Measurements from ENCODE around the gene RHBG.

Gene RHBG

DNA sequence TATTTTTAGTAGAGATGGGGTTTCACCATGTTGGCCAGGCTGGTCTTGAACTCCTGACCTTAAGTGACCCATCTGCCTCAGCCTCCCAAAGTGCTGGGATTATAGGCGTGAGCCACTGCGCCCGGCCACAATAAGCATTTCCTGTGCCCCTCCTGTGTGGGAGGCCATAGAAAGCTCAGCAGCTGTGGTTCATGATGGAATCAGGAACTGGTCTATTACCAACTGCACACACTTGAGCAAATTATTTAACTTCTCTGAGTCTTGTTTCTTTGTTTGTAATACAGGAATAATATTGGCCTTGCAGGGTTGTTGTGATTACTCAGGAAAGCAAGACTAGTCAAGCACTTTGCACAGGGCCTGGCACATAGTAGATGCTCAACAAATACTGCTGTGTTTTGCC lies 15.0 kb downstream of the RHBG start:
- TF ChIP-seq, protein P1, sequence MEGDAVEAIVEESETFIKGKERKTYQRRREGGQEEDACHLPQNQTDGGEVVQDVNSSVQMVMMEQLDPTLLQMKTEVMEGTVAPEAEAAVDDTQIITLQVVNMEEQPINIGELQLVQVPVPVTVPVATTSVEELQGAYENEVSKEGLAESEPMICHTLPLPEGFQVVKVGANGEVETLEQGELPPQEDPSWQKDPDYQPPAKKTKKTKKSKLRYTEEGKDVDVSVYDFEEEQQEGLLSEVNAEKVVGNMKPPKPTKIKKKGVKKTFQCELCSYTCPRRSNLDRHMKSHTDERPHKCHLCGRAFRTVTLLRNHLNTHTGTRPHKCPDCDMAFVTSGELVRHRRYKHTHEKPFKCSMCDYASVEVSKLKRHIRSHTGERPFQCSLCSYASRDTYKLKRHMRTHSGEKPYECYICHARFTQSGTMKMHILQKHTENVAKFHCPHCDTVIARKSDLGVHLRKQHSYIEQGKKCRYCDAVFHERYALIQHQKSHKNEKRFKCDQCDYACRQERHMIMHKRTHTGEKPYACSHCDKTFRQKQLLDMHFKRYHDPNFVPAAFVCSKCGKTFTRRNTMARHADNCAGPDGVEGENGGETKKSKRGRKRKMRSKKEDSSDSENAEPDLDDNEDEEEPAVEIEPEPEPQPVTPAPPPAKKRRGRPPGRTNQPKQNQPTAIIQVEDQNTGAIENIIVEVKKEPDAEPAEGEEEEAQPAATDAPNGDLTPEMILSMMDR (IDR thresholded peaks at IDR 0.05), result no peak
- TF ChIP-seq ZFX (IDR thresholded peaks at IDR 0.05; ENCODE audit: borderline replicate concordance), result no peak
- H3K27ac ChIP-seq, result no peak overlapping the region

GRCh38 chr1:156384658-156385057 lies 15.6 kb downstream of the RHBG start:
- TF ChIP-seq, protein P1 (IDR thresholded peaks at IDR 0.05), result no peak
- no peak for TF ChIP-seq ZFX (IDR thresholded peaks at IDR 0.05; ENCODE audit: borderline replicate concordance)
- H3K27ac ChIP-seq, result no peak overlapping the region

DNA sequence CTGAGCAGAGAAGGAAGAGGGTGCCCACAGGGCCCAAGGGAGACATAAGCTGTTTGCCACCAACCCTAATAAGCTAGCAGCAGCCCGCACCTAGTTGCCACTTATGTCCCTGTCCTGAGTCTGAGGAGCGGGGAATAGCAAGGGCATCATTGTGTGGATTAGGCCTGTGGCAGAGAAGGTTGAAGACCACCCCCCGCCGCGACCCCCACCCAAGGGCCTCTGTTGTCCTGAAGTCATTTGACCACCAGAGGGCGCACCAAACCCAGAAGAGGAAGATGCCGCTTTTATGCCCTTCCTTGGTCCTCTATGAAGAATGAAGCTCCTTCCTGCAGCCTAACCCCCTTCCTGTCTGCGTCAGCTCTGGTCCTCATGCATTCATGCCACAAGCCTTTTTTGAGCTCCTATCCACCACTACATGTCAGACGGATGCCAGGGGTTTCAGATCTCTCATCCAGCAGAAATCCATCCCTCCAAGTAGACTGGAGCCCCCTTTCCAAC lies 16.6 kb downstream of the RHBG start:
- TF ChIP-seq, protein P1 (IDR thresholded peaks at IDR 0.05), result peak; percentile 95
- TF ChIP-seq ZFX (IDR thresholded peaks at IDR 0.05; ENCODE audit: borderline replicate concordance), result no peak
- no peak overlapping the region for H3K27ac ChIP-seq

DNA sequence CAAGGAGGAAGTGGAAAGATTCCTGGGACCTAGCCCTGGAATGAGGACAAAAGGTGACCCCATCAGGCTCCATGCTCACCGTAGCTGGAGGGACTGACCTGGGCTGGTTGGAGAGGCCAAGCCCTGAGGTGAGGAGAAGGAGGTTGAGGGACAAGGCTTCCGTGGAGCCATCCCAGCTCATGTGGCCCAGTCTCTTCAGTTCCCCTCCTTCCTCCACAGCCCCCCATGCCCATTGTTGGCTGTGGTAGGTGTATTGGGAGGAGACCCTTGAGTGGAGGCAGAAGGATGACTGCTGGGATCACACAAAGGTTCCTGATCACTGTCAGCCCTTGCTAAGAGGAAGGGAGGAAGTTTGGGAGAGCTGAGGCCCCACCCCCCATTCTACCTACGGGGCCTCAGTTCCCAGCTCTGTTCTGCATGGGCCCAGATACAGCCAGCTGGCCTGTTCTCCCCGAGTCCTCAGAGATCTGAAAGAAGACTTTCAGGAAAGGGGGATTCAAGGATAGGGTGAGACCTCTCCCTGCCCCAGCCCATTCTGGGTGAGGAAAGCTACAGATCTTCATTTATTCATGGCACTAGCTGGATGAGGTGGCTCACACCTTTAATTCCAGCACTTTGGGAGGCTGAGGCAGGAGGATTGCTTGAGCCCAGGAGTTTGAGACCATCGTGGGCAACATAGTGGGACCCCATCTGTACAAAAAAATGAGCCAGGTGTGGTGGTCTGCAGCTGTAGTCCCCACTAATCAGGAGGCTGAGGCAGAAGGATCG lies 17.3 kb downstream of the RHBG start:
- no peak for TF ChIP-seq ZFX (IDR thresholded peaks at IDR 0.05; ENCODE audit: borderline replicate concordance)
- TF ChIP-seq, protein P1 (IDR thresholded peaks at IDR 0.05), result no peak

DNA sequence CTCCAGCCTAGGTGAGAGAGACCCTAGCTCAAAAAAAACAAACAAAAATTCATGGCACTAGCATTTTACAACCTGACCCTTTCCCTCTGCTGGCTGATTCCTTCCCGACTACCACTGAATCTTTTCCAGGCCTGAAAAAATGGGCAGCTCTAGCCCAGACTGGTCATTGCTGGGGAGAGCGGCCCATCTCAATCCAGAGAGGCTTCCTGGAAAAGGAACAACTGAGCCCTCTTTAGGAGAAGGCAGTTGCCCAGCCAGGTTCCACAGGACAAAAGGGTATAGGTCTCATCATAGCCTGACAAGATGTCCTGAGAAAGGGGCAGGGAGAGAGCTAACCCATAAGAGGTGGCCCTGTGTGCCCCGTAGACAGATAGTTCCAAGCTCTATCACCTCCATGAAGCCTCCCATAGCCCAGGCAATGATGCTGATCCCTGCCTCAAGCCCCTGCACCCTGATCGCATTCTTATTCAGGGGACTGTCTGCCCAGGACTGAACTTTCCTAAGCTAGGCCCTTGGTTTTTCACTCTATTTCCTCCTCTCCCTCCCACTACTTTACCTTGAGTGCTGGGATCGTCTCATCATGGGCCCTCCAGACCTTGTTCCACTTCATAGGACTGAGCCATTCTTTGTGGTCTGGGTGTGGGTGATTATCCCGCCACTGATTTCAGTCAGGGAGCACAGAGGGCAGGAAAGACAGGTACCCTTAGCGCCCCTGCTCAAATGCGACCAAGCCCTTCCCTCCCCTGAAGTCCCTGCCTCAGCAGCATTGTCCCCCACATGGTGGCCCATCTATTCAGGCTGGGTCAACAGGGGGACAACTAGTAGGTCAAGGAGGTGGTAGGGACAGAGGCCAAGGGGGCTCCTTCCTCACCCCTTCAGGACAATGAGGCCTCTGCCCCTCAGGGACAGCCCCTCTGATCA lies 18.2 kb downstream of the RHBG start:
- TF ChIP-seq ZFX (IDR thresholded peaks at IDR 0.05; ENCODE audit: borderline replicate concordance), result no peak
- H3K27ac ChIP-seq, result no peak overlapping the region

More for the DNA sequence above, 17.3 kb downstream of the RHBG start:
- no peak overlapping the region for H3K27ac ChIP-seq

- no peak overlapping the region for H3K27ac ChIP-seq
- TF ChIP-seq, protein P1 (IDR thresholded peaks at IDR 0.05), result no peak
- no peak for TF ChIP-seq ZFX (IDR thresholded peaks at IDR 0.05; ENCODE audit: borderline replicate concordance)
These were observed 18.8 kb downstream of the RHBG start for GRCh38 chr1:156387870-156388173.

- TF ChIP-seq, protein P1 (IDR thresholded peaks at IDR 0.05), result no peak
- no peak for TF ChIP-seq ZFX (IDR thresholded peaks at IDR 0.05; ENCODE audit: borderline replicate concordance)
- H3K27ac ChIP-seq, result no peak overlapping the region
These were observed 19.4 kb downstream of the RHBG start for GRCh38 chr1:156388174-156389137.

Measured in 22Rv1 (cell line).